ENCODE results near the gene AQR. TPM values are rescaled to one million over a fixed set of nuclear protein-coding genes. Genes with fewer than 3 reads are reported as not detected.

Gene AQR
- total and polyA plus RNA-seq, 2 experiments from 2014 or later, result 42.3 to 67.3 TPM

DNA sequence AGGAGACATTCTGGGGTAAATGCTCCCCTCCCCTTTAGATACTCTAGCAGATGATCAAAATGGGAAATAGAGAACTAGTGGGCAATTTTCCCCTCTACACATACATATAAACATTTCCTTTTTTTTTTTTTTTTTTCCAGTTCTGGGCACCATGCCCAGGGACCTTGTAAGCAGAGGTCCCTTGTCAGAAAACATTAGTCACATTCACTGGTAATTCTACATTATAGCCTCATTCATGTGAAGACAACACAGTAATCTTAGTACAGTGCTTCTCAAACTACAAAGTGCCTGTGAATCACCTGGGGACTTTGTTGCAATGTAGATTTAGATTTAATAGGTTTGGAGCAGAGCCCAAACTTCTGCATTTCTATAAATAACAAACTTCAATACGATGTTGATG is 114.1 kb downstream of the AQR start:
- TF ChIP-seq POLR2AphosphoS5 (IDR thresholded peaks at IDR 0.05; ENCODE audit: low read depth) (no peak), ZNF331 (CRISPR knock-in tag; IDR thresholded peaks at IDR 0.05; ENCODE audit: low read depth) (no peak), STAT1 (IDR thresholded peaks at IDR 0.05; ENCODE audit: unreplicated experiment) (no peak), ZNF114 (CRISPR knock-in tag; IDR thresholded peaks at IDR 0.05) (no peak), JUNB (IDR thresholded peaks at IDR 0.05; ENCODE audit: unreplicated experiment) (no peak)
- TF ChIP-seq, protein P1, sequence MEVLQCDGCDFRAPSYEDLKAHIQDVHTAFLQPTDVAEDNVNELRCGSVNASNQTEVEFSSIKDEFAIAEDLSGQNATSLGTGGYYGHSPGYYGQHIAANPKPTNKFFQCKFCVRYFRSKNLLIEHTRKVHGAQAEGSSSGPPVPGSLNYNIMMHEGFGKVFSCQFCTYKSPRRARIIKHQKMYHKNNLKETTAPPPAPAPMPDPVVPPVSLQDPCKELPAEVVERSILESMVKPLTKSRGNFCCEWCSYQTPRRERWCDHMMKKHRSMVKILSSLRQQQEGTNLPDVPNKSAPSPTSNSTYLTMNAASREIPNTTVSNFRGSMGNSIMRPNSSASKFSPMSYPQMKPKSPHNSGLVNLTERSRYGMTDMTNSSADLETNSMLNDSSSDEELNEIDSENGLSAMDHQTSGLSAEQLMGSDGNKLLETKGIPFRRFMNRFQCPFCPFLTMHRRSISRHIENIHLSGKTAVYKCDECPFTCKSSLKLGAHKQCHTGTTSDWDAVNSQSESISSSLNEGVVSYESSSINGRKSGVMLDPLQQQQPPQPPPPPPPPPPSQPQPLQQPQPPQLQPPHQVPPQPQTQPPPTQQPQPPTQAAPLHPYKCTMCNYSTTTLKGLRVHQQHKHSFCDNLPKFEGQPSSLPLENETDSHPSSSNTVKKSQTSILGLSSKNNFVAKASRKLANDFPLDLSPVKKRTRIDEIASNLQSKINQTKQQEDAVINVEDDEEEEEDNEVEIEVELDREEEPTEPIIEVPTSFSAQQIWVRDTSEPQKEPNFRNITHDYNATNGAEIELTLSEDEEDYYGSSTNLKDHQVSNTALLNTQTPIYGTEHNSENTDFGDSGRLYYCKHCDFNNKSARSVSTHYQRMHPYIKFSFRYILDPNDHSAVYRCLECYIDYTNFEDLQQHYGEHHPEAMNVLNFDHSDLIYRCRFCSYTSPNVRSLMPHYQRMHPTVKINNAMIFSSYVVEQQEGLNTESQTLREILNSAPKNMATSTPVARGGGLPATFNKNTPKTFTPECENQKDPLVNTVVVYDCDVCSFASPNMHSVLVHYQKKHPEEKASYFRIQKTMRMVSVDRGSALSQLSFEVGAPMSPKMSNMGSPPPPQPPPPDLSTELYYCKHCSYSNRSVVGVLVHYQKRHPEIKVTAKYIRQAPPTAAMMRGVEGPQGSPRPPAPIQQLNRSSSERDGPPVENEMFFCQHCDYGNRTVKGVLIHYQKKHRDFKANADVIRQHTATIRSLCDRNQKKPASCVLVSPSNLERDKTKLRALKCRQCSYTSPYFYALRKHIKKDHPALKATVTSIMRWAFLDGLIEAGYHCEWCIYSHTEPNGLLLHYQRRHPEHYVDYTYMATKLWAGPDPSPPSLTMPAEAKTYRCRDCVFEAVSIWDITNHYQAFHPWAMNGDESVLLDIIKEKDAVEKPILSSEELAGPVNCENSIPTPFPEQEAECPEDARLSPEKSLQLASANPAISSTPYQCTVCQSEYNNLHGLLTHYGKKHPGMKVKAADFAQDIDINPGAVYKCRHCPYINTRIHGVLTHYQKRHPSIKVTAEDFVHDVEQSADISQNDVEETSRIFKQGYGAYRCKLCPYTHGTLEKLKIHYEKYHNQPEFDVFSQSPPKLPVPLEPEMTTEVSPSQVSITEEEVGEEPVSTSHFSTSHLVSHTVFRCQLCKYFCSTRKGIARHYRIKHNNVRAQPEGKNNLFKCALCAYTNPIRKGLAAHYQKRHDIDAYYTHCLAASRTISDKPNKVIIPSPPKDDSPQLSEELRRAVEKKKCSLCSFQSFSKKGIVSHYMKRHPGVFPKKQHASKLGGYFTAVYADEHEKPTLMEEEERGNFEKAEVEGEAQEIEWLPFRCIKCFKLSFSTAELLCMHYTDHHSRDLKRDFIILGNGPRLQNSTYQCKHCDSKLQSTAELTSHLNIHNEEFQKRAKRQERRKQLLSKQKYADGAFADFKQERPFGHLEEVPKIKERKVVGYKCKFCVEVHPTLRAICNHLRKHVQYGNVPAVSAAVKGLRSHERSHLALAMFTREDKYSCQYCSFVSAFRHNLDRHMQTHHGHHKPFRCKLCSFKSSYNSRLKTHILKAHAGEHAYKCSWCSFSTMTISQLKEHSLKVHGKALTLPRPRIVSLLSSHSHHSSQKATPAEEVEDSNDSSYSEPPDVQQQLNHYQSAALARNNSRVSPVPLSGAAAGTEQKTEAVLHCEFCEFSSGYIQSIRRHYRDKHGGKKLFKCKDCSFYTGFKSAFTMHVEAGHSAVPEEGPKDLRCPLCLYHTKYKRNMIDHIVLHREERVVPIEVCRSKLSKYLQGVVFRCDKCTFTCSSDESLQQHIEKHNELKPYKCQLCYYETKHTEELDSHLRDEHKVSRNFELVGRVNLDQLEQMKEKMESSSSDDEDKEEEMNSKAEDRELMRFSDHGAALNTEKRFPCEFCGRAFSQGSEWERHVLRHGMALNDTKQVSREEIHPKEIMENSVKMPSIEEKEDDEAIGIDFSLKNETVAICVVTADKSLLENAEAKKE (CRISPR knock-in tag; IDR thresholded peaks at IDR 0.05), result no peak
- TF ChIP-seq, protein P2, sequence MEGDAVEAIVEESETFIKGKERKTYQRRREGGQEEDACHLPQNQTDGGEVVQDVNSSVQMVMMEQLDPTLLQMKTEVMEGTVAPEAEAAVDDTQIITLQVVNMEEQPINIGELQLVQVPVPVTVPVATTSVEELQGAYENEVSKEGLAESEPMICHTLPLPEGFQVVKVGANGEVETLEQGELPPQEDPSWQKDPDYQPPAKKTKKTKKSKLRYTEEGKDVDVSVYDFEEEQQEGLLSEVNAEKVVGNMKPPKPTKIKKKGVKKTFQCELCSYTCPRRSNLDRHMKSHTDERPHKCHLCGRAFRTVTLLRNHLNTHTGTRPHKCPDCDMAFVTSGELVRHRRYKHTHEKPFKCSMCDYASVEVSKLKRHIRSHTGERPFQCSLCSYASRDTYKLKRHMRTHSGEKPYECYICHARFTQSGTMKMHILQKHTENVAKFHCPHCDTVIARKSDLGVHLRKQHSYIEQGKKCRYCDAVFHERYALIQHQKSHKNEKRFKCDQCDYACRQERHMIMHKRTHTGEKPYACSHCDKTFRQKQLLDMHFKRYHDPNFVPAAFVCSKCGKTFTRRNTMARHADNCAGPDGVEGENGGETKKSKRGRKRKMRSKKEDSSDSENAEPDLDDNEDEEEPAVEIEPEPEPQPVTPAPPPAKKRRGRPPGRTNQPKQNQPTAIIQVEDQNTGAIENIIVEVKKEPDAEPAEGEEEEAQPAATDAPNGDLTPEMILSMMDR (conservative IDR thresholded peaks at IDR 0.05; ENCODE audit: low read depth in 2 of 2), result no peak
- Mint-ChIP-seq H3K4me3 (no peak overlapping the region), H3K27ac (no peak overlapping the region), H3K36me3 (ENCODE audit: low read depth) (peaks cover 30% of the 10 kb centered on the region), H3K4me1 (no peaks in the 10 kb centered on the region), H3K27me3 (ENCODE audit: insufficient read depth, low read depth, poor library complexity) (no peaks in the 10 kb centered on the region), H3K9me3 (no peaks in the 10 kb centered on the region)
- ATAC-seq (no peak), DNase-seq (ENCODE audit: low spot score) (no peak)
- Histone ChIP-seq H3K9me2 (ENCODE audit: insufficient read depth) (no peaks in the 10 kb centered on the region), H3F3A (replicated peaks; ENCODE audit: low read depth) (no peaks in the 10 kb centered on the region), H3K4me3 (no peak overlapping the region), H3K4me2 (no peak overlapping the region), H4K20me1 (replicated peaks; ENCODE audit: insufficient read depth) (no peaks in the 10 kb centered on the region), H3K27ac (ENCODE audit: low read depth) (no peak overlapping the region), H3K27me3 (ENCODE audit: insufficient read depth) (no peaks in the 10 kb centered on the region), H3K36me3 (ENCODE audit: insufficient read depth) (no peaks in the 10 kb centered on the region; the same call in 1 of the 2 replicates), H2AFZ (no peak overlapping the region), H3K79me2 (replicated peaks; ENCODE audit: insufficient read depth) (no peaks in the 10 kb centered on the region), H3K4me1 (ENCODE audit: insufficient read depth) (no peaks in the 10 kb centered on the region)

Measured in GM23338 (cell line).